NCI-H748 treated with DMSO at 0.1 percent for 48 hours (cell line): ENCODE results near the gene INAFM1.

Experiments used
- DNase-seq: peaks from one replicate; lab custom pipeline; 2025; lab: John Stamatoyannopoulos, UW

Gene INAFM1

GRCh38 chr19:47310323-47310722, 35.6 kb downstream of the INAFM1 start:
- DNase-seq: no peak

GRCh38 chr19:47310819-47311218, 36.1 kb downstream of the INAFM1 start:
- DNase-seq: no peak

GRCh38 chr19:47312366-47313006, 37.8 kb downstream of the INAFM1 start:
- DNase-seq: no peak

- DNase-seq: no peak
Measured at GRCh38 chr19:47313754-47314295, 39.1 kb downstream of the INAFM1 start.

- no peak for DNase-seq
Measured at GRCh38 chr19:47315125-47315821, 40.6 kb downstream of the INAFM1 start.

- DNase-seq: no peak
Measured at GRCh38 chr19:47316513-47316912, 41.8 kb downstream of the INAFM1 start.

GRCh38 chr19:47319923-47320871, 45.5 kb downstream of the INAFM1 start:
- no peak for DNase-seq

GRCh38 chr19:47321630-47322029, 46.9 kb downstream of the INAFM1 start:
- DNase-seq: no peak

- no peak for DNase-seq
Measured at GRCh38 chr19:47322058-47322457, 47.4 kb downstream of the INAFM1 start.

- no peak for DNase-seq
Measured at GRCh38 chr19:47323409-47323808, 48.7 kb downstream of the INAFM1 start.

GRCh38 chr19:47323872-47324271, 49.2 kb downstream of the INAFM1 start:
- no peak for DNase-seq

- no peak for DNase-seq
Measured at GRCh38 chr19:47324502-47324901, 49.8 kb downstream of the INAFM1 start.
